HUES6 (cell line): ENCODE measurements around the gene PRG3.

Experiments
- H3K27ac ChIP-seq: 2 replicates; pipeline ENCODE4 v1.7.0; 2013; ENCODE audit warnings: low read depth, mild to moderate bottlenecking, low read length, inconsistent platforms
- H3K27me3 ChIP-seq: 2 replicates; pipeline ENCODE4 v1.6.1; 2013; ENCODE audit warnings: low read length; ENCODE audit not compliant: control insufficient read depth, insufficient read depth
- H3K36me3 ChIP-seq: 2 replicates; pipeline ENCODE4 v1.6.1; 2013; ENCODE audit warnings: low read length; ENCODE audit not compliant: control insufficient read depth, insufficient read depth
- H3K4me1 ChIP-seq: 2 replicates; pipeline ENCODE4 v1.6.1; 2013; ENCODE audit warnings: low read length; ENCODE audit not compliant: control insufficient read depth, insufficient read depth
- H3K4me3 ChIP-seq: 2 replicates; pipeline ENCODE4 v1.5.1; 2013; ENCODE audit warnings: low read depth, low read length
- H3K9ac ChIP-seq: one replicate; pipeline ENCODE4 v1.6.1; 2013; ENCODE audit warnings: mild to moderate bottlenecking, low read length
- H3K9me3 ChIP-seq: 2 replicates; pipeline ENCODE4 v1.6.1; 2013; ENCODE audit warnings: low read depth, low read length; ENCODE audit not compliant: control insufficient read depth, insufficient read depth

PRG3 gene

GRCh38 chr11:57399221-57399620 is 18.3 kb upstream of the PRG3 start:
- Histone ChIP-seq H3K9ac (no peak overlapping the region), H3K4me3 (no peak overlapping the region), H3K36me3 (no peaks in the 10 kb centered on the region), H3K27ac (no peak overlapping the region), H3K9me3 (no peaks in the 10 kb centered on the region), H3K27me3 (peaks cover 28% of the 10 kb centered on the region), H3K4me1 (peaks cover 8% of the 10 kb centered on the region; the same call in 1 of the 2 replicates)

GRCh38 chr11:57397394-57397990 is 16.5 kb upstream of the PRG3 start:
- Histone ChIP-seq H3K9me3 (no peaks in the 10 kb centered on the region), H3K9ac (no peak overlapping the region), H3K27me3 (peaks cover 37% of the 10 kb centered on the region), H3K27ac (no peak overlapping the region), H3K36me3 (no peaks in the 10 kb centered on the region), H3K4me1 (peaks cover 3% of the 10 kb centered on the region; the same call in 1 of the 2 replicates), H3K4me3 (no peak overlapping the region)

GRCh38 chr11:57396744-57397143 is 15.8 kb upstream of the PRG3 start:
- no peak overlapping the region for H3K27ac ChIP-seq
- no peaks in the 10 kb centered on the region for H3K9me3 ChIP-seq
- H3K36me3 ChIP-seq, result no peaks in the 10 kb centered on the region
- H3K9ac ChIP-seq, result no peak overlapping the region
- H3K27me3 ChIP-seq, result peaks cover 43% of the 10 kb centered on the region
- no peak overlapping the region for H3K4me3 ChIP-seq
- H3K4me1 ChIP-seq, result no peaks in the 10 kb centered on the region

DNA sequence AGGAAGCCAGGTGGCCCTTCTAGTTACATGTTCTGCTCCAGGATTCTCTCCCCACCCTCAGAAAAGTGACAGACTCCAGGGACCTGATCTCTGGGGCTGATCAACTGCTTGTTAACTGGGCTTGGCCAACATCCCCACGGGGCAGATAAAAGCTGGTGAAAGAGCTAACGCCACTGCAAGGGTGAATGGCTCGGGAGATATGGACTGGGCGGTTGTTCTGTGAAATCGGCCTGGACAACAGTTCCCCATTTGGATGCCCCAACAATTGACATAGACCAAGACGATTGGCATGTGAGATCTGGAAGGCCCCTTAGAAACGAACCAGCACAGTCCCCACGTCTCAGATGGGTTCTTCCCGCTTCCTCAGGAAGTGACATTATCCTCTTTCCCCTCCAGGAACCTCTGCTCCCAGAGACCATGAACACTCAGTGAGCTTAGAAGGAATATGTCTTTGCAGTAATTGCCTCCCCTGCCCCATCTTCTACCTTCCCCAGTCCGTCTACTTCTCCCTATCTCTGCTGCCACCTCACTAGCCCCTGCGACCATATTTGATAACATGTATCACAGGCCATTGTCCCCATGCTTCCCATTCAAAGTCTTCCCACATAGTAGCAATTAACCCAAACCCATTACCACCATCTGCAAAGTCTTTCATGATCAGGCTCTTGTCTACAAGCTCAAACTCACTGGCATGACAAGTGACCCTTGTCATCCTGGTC is 15.1 kb upstream of the PRG3 start:
- Histone ChIP-seq H3K9ac (no peak overlapping the region), H3K4me3 (no peak overlapping the region), H3K36me3 (no peaks in the 10 kb centered on the region), H3K9me3 (no peaks in the 10 kb centered on the region), H3K27me3 (peaks cover 43% of the 10 kb centered on the region), H3K4me1 (no peaks in the 10 kb centered on the region), H3K27ac (no peak overlapping the region)

- Histone ChIP-seq H3K27ac (no peak overlapping the region), H3K4me3 (no peak overlapping the region)
Measured at GRCh38 chr11:57394203-57394965, 13.4 kb upstream of the PRG3 start.

DNA sequence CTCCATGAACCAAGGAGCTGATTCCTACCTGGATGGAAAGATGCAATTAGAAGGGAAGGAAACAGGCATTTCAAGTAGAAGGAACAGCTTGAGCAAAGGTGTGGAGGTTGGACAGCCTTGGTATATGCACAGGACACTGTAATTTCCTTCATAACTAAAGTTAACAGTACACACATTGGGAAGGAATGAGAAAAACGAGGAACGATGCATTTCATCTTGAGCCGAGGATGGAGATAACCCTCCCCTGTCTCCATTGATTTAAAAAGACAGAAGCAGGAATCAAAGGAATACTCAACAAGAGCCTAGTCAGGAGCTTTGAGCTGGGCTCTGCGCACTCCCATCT is 11.8 kb upstream of the PRG3 start:
- no peak overlapping the region for H3K4me3 ChIP-seq
- no peak overlapping the region for H3K27ac ChIP-seq
- H3K27me3 ChIP-seq, result peaks cover 62% of the 10 kb centered on the region

More at GRCh38 chr11:57394203-57394965, 13.4 kb upstream of the PRG3 start:
- no peaks in the 10 kb centered on the region for H3K9me3 ChIP-seq
- H3K4me1 ChIP-seq, result no peaks in the 10 kb centered on the region
- no peaks in the 10 kb centered on the region for H3K36me3 ChIP-seq
- no peak overlapping the region for H3K9ac ChIP-seq
- H3K27me3 ChIP-seq, result peaks cover 58% of the 10 kb centered on the region

GRCh38 chr11:57392066-57392762 is 11.3 kb upstream of the PRG3 start:
- Histone ChIP-seq H3K27me3 (peaks cover 60% of the 10 kb centered on the region), H3K36me3 (no peaks in the 10 kb centered on the region), H3K4me3 (no peak overlapping the region)

More for the DNA sequence above, 11.8 kb upstream of the PRG3 start:
- H3K4me1 ChIP-seq, result no peaks in the 10 kb centered on the region
- no peaks in the 10 kb centered on the region for H3K9me3 ChIP-seq
- H3K36me3 ChIP-seq, result no peaks in the 10 kb centered on the region
- H3K9ac ChIP-seq, result no peak overlapping the region

DNA sequence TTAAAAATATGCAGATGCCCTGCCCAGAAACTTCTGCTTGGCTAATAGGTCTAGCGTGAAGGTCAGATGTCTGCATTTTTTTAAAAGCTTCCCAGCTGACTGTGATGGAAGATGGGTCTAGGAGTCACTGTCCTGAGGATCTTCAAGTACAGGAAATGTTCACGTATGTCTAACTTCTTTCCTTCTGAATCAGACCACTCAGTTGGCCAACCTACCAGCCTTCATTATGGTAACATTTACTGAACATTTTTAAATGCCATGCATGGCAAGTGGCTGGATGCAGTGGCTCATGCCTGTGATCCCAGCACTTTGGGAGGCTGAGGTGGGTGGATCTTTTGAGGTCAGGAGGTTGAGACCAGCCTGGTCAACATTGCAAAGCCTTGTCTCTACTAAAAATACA is 10.6 kb upstream of the PRG3 start:
- Histone ChIP-seq H3K9ac (no peak overlapping the region), H3K27me3 (peaks cover 60% of the 10 kb centered on the region)

More at GRCh38 chr11:57392066-57392762, 11.3 kb upstream of the PRG3 start:
- H3K9me3 ChIP-seq, result no peaks in the 10 kb centered on the region
- H3K4me1 ChIP-seq, result no peaks in the 10 kb centered on the region
- no peak overlapping the region for H3K27ac ChIP-seq
- no peak overlapping the region for H3K9ac ChIP-seq

DNA sequence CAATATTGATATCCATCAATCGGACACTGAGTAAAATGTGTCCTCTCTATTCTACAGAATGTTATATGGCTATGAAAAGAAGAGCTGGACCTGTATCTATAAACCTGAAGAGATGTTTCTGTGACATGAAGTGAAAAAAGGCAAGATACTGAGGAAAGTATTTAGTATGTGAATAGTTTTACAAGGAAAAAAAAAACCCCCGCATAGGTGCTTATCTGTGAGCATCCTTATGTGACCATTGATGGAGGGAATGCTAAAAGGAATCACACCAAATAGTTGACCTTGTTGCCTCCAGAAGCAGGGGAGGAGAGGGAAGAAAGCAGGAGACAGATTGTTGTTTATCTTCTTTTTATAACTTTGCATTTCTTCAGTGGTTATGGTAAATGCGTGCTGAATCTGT is 10.2 kb upstream of the PRG3 start:
- Histone ChIP-seq H3K27me3 (peaks cover 57% of the 10 kb centered on the region), H3K9ac (no peak overlapping the region), H3K4me3 (no peak overlapping the region), H3K27ac (no peak overlapping the region), H3K9me3 (no peaks in the 10 kb centered on the region), H3K36me3 (no peaks in the 10 kb centered on the region), H3K4me1 (no peaks in the 10 kb centered on the region)

More for the DNA sequence above, 10.6 kb upstream of the PRG3 start:
- Histone ChIP-seq H3K36me3 (no peaks in the 10 kb centered on the region), H3K27ac (no peak overlapping the region), H3K9me3 (no peaks in the 10 kb centered on the region), H3K4me1 (no peaks in the 10 kb centered on the region), H3K4me3 (no peak overlapping the region)

GRCh38 chr11:57390535-57390934 is 9.6 kb upstream of the PRG3 start, which contains the start of gene PRG2:
Gene PRG2 (minus strand): TSS chr11:57390650. CDS start chr11:57389944, 706 bp downstream.
- H3K4me1 ChIP-seq, result no peaks in the 10 kb centered on the region
- no peaks in the 10 kb centered on the region for H3K9me3 ChIP-seq
- H3K36me3 ChIP-seq, result no peaks in the 10 kb centered on the region
- H3K9ac ChIP-seq, result no peak within 1 kb of the TSS
- H3K4me3 ChIP-seq, result no peak within 1 kb of the TSS
- peaks cover 55% of the 10 kb centered on the region for H3K27me3 ChIP-seq
- no peak within 1 kb of the TSS for H3K27ac ChIP-seq
